Embryonic facial prominence (tissue), 1 donor: ENCODE measurements around the gene ZNF253.
"Not testable (repeated sequence)": the region's sequence is repeated elsewhere in the genome, so short reads cannot be mapped to it uniquely, and the experiment has no call there.

Source experiments
- DNase-seq: peaks from one replicate; pipeline ENCODE4 v3.0.0-alpha.2; 2016; ENCODE audit errors: extremely low spot score

ZNF253 gene

DNA sequence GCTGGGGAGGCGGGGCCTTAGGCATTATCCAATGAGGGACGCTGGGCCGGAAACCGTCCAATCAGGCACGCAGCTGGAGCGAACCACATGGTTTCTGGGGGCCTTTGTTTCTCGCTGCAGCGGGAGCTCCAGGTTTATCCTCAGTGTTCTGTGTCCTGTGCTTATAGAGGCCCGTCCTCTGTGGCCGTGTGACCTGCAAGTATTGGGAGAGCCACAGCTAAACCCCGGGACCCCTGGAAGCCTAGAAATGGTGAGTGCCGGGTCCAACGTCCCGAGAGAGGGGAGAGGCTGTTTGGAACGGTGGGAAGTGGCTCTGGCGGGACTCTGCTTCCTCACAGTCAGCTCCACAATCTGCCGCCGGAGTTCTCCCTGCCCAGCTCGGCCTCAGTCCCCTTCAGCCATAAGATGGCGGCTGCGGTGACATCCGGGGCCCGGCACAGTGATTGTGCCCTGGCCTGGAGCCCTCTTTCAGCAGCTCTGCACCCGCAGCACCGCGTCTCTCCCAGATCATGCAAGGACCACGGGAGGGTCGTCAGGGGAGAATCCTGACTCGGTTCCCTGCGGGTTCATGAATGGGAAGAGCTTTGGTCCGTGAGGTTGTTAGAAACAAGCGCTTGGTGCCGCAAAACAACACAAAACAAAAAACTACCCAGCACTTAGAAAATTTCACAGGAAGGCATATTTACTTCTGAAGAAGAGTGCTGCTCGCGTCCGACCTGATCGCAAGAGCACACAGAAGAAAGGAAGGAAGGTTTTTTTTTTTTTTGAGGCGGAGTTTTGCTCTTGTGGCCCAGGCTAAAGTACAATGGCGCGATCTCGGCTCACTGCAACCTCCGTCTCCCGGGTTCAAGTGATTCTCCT, at the start of gene ZNF253:
Gene ZNF253, plus strand, starts transcription at position 133 of the 861 bp plus-strand sequence. Its CDS starts 115 bp downstream, at position 248.
- peak; percentile 93 for DNase-seq

DNA sequence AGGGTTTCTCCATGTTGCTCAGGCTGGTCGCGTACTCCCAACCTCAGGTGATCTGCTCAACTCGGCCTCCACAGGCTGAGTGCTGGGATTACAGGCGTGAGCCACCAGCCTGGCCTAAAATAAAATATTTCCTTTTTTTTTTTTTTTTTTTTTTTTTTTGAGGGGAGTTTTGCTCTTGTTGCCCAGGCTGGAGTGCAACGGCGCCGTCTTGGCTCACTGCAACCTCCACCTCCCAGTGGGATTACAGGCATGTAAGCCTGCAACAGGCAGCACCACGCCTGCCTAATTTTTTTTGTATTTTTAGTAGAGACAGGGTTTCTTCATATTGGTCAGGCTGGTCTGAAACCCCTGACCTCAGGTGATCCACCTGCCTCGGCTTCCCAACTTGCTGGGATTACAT, 49.0 kb upstream of the ZNF253 start:
- no peak for DNase-seq

DNA sequence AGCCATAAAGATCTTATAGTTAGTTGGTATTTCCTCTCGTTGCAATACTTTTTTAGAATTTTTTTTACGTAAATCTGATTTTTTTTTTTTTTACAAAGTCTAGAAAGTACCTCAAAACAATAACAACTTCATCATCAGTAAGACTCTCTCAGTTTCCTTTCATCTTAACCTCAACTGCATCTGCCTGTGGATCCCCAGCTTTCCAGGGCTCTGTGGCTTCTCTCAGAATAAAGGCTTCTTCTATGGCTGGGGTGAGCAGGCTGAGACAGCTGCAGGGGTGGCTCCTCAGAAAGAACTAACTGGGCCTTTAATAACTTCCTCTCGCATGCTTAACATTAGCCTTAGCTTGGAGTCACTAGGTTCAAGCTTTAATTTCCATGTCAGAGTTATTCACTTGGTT, 48.3 kb upstream of the ZNF253 start:
- DNase-seq: no peak

DNA sequence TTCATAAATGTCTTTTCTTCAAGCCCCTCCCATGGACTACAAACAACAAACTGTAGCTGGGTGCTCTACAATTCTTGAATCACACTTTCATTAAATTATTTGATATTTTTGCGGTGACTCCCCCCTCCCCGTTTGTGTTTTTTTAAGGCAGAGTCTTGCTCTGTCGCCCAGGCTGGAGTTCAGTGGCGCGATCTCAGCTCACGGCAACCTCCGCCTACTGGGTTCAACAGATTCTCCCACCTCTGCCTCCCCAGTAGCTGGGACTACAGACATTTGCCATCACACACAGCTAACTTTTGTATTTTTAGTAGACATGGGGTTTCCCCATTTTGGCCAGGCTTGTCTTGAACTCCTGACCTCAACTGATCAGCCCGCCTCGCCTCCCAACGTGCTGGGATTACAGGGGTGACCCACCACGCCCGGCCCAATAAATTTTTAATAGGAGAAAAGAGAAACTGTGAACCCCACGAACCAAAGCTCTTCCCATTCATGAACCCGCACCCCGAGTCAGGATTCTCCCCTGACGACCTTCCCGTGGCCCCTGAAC, 44.8 kb upstream of the ZNF253 start:
- no peak for DNase-seq

DNA sequence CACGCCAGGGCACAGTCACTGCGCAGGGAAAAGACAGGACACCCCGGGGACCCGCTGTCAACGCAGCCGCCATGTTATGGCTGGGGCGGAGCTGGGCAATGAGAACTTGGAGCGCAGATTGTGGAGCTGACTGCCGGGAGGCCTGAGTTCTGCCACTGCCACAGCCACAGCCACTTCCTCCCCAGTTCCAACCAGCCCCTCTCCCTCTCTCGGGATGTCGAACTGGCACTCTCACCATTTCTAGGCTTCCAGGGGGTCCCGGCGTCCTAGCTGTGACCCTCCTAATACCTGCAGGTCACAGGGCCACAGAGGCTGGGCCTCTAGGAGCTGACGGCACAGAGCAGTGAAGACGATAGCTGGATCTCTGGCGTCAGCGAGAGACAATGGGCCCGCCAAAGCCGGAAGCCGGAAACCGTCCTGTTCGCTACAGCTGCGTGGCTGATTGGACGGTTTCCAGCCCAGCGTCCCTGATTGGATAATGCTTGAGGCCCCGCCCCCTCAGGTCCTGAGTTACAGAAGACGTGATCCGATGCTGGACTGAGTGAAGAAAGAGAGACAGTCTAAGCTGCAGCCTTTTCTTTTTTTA, 44.2 kb upstream of the ZNF253 start, which contains the start of gene ZNF506:
Gene ZNF506, minus strand, starts transcription at position 385 of the 586 bp plus-strand sequence. Its CDS starts 147 bp downstream, at position 238.
- peak; percentile 96 for DNase-seq

DNA sequence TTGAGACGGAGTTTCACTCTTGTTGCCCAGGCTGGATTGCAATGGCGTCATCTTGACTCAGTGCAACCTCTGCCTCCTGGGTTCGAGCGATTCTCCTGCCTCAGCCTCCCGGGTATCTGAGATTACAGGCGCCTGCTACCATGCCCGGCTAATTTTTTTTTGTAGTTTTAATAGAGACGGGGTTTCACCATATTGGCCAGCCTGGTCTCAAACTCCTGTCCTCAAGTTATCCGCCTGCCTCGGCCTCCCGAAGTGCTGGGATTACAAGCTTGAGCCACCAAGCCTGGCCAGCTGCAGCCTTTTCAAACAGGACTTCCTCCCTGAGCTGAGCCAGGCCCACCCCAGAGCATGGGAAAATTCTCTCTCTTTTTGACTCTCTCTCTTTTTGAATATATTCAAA, 43.7 kb upstream of the ZNF253 start:
- not testable (repeated sequence) for DNase-seq

DNA sequence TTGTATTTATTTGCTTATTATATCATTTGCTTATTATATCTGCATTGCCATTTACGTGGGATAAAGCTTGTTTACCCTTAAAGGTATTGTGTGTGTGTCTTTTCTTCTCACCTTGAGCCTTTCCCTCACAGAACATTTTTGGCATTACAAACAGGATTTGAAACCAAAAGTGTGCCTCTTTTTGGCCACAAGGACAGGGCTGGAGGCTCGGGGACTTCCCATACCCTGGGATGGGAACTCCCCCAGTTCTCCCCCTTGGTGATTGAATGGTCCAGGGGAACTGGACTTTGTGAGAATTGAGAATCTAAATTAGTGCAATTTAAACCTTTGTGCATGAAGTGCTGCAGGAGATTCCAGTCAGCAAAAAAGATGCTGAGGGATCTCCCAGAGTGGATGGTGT, 41.8 kb upstream of the ZNF253 start:
- no peak for DNase-seq

DNA sequence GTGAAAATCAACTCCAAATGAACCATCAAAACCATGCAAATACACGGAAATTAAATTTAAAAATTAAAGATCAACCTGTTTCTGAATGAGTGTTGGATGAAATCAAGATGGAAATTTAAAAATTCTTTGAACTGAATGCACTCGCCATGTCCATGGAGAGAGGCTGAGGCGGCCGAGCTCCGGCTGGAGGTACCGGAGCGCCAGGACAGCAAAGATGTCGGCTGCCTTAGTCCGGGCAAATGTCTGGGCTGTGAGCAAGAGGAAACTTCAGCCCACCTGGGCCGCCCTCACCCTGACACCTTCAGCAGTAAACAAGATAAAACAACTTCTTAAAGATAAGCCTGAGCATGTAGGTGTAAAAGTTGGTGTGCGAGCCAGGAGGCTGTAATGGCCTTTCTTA, 38.8 kb upstream of the ZNF253 start:
- DNase-seq: no peak

DNA sequence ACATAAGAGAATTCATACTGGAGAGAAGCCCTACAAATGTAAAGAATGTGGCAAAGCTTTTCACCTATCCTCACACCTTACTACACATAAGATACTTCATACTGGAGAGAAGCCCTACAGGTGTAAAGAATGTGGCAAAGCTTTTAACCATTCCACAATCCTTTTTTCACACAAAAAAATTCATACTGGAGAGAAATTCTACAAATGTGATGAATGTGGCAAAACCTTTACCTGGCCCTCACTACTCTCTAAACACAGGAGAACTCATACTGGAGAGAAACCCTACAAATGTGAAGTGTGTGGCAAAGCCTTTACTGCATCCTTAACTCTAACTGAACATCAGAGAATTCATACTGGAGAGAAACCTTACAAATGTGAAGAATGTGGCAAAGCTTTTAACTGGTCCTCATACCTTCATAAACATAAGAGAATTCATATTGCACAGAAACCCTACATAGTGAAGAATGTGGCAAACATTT, 30.1 kb upstream of the ZNF253 start:
- DNase-seq: no peak

DNA sequence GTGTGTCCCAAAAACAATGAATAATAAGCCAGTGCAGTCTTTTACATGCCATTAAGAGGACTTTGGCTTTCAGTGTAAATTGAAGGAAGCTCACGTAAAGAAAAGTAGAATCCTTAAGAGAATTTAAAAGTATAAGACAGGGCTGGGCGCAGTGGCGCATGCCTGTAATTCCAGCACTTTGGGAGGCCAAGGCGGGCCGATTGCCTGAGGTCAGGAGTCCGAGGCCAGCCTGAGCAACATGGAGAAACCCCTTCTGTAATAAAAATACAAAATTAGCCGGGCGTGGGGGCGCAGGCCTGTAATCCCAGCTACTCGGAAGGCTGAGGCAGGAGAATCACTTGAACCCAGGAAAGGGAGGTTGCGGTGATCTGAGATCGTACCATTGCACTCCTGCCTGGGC, 17.9 kb upstream of the ZNF253 start:
- DNase-seq: no peak

DNA sequence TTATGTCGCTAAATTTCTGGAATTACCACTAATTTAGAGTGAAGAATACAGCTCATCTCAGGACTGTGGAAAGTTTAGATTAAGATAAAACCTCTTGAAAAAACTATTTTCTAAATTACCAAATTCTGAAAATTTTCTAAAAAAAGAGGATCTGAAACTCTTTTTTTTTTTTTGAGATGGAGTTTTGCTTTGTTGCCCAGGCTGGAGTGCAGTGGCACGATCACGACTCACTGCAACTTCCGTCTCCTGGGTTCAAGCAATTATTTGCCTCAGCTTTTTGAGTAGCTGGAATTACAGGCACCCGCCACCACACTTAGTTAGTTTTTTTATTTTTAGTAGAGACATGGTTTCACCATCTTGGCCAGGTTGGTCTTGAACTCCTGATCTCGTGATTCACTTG, 16.6 kb upstream of the ZNF253 start:
- DNase-seq: no peak

DNA sequence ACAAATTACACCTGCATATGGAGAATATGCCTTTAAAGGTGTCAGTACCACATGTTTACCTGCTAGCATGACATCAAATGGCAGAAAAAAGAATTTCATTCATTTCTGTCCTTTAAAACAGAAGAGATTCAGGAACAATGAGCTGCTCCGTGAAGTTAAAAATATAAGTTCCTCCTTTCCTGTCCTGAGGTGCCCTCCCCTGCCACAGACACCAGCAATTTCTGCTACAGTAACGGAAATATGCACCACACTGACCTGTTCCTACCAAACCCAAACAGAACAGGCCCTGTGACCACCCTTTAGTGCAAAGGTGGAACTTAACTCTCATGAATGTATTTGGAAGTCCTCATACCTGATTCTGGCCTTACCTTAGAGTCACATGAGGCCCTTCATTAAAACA, 13.9 kb upstream of the ZNF253 start:
- DNase-seq: not testable (repeated sequence)

DNA sequence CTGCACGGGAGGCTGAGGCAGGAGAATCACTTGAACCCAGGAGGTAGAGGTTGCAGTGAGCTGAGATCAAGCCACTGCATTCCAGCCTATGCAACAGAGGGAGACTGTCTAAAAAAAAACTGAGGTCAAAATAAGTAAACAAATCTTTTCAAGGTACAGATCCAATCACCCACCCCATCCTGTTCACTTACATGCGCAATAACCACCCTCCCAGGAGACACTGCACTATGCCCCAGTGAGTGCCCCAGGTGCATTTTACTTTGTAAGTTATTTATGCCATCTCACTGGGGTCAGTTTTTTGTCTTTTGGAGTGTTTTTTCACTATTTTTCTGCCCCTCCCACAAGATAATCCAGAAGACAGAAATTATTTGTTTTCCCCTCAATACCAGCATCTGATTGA, 6.9 kb upstream of the ZNF253 start:
- no peak for DNase-seq

DNA sequence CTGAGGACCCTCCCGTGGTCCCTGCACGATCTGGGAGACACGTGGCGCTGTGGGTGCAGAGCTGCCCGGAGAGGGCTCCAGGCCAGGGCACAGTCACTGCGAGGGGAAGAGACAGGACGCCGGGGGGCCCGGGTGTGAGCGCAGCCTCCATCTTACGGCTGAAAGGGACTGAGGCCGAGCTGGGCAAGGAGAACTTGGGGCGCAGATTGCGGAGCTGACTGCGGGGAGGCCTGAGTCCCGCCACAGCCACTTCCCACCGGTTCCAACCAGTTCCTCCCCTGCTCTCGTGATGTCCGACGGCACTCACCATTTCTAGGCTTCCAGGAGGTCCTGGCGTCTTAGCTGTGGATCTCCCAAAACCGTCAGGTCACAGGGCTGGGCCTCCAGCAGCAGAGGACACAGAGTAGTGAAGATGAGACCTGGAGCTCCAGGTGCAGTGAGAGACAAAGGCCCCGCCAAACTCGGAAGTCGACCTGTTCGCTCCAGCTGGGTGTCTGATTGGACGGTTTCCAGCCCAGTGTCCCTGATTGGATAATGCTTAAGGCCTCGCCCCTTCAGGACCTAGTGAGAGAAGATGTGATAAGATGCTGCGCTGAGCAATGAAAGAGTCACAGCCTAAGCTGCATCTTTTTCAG, 4.8 kb upstream of the ZNF253 start:
- DNase-seq: peak; percentile 49

DNA sequence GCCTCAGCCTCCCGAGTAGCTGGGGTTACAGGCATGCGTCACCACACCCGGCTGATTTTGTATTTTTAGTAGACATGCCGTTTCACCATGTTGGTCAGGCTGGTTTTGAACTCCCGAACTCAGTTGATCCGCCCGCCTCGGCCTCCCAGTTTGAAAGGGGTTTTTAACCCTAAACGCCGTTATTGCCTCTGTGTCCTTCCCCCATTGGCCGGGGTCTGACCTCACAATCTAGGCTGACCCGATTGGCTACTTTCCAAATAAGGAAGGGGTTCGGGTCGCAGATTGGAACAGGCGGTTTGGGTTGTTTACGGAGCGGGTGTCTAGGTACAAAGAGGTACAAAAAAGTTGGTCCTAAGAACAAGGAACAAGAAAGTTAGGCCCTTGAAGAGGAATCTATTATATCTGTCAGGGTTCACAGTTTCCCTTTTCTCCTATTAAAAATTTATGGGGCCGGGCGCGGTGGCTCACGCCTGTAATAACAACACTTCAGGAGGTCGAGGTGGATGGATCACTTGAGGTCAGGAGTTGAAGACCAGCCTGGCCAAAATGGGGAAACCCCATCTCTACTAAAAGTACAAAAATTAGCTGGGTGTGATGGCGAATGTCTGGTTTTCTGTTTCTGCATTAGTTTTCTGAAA, 1.0 kb downstream of the ZNF253 start:
- DNase-seq: no peak

DNA sequence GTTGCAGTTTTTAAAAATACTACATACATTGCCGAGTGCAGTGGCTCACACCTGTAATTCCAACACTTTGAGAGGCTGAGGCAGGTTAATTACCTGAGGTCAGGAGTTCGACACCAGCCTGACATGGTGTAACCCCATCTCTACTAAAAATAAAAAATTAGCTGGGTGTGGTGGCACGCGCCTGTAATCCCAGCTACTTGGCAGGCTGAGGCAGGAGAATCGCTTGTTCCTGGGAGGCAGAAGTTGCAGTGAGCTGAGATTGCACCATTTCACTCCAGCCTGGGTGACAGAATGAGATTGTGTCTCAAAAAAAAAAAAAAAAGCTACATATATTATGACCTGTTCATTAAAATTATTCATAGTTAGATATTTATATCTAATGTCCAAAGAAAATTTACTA, 4.4 kb downstream of the ZNF253 start:
- DNase-seq: not testable (repeated sequence)

DNA sequence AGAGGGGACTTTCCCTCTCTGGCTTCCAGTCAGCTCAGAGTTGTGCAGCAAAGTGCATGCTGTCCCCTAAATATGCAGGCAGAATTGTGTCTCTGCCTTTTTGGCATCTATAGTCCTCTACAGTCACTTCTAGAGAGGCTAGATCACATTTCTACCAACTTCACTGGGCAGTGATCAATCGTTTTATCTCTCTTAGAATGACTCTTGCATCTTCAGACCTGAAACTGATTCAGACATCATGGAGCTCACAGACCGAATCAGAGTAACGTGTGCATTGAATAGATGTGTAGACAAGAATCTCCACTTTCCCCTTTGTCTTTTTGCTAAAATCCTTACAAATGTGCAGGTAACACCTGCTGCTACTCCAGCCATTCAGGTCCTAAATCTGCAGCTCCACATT, 6.2 kb downstream of the ZNF253 start:
- no peak for DNase-seq

DNA sequence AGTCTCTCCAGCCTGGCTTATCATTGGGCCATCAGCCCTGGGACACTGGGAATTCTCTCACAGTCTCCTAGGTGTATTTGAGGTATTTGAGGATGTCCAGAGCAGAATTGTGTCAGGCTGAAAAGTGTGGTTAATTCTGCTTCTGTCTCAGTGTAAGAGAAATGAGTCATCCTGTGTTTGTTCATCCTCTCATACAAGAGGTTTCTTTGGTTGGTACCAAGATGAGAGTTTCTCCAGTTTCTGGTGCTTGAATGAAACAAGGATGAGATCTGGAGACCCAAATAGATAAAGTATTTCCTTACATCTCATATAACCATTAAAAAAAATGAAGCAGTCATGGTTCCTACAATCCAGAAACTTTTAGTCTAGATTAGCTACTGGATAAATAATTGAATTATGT, 7.7 kb downstream of the ZNF253 start:
- no peak for DNase-seq

DNA sequence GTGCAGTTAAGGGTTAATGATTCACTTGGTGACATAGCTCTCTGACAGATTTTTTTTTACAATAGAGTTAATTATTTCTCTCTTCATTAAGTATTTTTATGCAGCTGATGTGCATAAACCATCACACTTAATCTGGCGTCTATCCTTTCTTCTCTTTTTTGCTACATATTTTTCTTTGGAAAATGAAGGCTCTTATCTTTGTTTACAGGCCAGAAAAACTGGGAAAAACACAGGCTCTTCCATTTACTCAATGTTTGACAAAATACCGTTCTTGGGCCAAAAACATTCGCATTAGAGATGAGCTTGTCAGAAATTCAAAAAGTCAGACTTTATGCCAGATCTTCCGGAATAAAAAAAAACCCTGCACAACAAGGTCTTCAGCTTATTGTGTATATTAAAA, 12.0 kb downstream of the ZNF253 start:
- DNase-seq: no peak

DNA sequence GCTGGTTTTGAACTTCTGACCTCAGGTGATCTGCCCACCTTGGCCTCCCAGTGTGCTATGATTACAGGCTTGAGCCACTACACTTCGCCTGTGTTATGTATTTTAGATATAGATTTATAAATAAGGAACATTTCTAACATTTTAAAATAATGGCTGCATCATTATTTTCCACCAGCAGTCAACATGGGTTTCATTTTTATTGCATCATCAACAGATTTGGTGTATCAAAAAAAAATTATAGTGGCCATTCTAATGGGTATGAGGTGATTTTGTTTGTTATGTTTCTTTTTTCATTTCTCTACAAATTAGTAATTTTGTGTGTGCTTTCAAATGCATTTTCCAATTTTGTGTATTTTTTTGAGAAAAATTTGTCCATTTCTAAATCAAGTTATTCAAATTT, 18.9 kb downstream of the ZNF253 start:
- DNase-seq: no peak

DNA sequence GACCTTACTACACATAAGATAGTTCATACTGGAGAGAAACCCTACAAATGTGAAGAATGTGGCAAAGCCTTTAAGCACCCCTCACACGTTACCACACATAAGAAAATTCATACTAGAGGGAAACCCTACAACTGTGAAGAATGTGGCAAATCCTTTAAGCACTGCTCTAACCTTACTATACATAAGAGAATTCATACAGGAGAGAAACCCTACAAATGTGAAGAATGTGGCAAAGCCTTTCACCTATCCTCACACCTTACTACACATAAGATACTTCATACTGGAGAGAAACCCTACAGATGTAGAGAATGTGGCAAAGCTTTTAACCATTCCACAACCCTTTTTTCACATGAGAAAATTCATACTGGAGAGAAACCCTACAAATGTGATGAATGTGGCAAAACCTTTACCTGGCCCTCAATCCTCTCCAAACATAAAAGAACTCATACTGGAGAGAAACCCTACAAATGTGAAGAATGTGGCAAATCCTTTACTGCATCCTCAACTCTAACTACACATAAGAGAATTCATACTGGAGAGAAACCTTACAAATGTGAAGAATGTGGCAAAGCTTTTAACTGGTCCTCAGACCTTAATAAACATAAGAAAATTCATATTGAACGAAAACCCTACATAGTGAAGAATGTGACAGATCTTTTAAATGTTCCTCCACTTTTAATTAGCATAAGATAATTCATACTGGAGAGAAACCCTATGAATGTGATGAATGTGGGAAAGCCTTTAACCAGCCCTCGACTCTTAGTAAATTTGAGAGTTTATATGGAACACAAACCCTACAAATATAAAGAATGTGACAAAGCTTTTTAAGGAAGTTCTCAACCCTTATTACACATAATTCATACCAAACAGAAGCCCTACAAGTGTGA, 26.6 kb downstream of the ZNF253 start:
- DNase-seq: not testable (repeated sequence)
